B cell (primary cell): Measurements from ENCODE around the gene ABTB2. TPM values are rescaled to one million over a fixed set of nuclear protein-coding genes. Genes with fewer than 3 reads are reported as not detected.
"Not testable (repeated sequence)": the region's sequence is repeated elsewhere in the genome, so short reads cannot be mapped to it uniquely, and the experiment has no call there.

ENCODE experiments used
- ATAC-seq: fragments of 200-7000 bp; cut with Tn5 transposase; one replicate; pipeline ENCODE4 v1.10.0; 2021; ENCODE audit warnings: low read depth, mild to moderate bottlenecking, moderate number of reproducible peaks, moderate library complexity
- CTCF ChIA-PET: fragments of 350-600 bp; sonication (Branson Sonifier 250); formaldehyde crosslinking; loops from one replicate; lab custom pipeline; 2021; ENCODE audit warnings: antibody characterized with exemption, inconsistent platforms; lab: Charles Lee
- POLR2A ChIA-PET: fragments of 350-600 bp; sonication (Branson Sonifier 250); formaldehyde crosslinking; loops from one replicate; lab custom pipeline; 2021; ENCODE audit warnings: antibody characterized with exemption; lab: Charles Lee
- DNase-seq: peaks from one replicate; pipeline ENCODE4 v3.0.0; 2013
- H2AFZ ChIP-seq: 2 replicates; pipeline ENCODE4 v1.6.1; 2012; ENCODE audit warnings: mild to moderate bottlenecking, low read depth, low read length; ENCODE audit not compliant: insufficient read depth, poor library complexity, severe bottlenecking
- H3K27ac ChIP-seq, 2 donors: 1 replicate in 1 of 2; 2 replicates in 1 of 2; pipeline ENCODE4 v1.5.1; 2012 to 2013; ENCODE audit warnings: low read length in 2 of 2, mild to moderate bottlenecking in 2 of 2, moderate library complexity in 1 of 2
- H3K27me3 ChIP-seq, 4 experiments: fragments of 200-600 bp in 1 of 4; sonication (generic) in 1 of 4; replicated peaks in 1 of 4; 1 replicate in 2 of 4; 2 replicates in 2 of 4; pipeline versions ENCODE4 v1.6.1 to v1.7.0; 2013 to 2016; ENCODE audit warnings: low read length in 3 of 4, mild to moderate bottlenecking in 2 of 4, mixed read lengths in 1 of 4, moderate library complexity in 1 of 4; ENCODE audit not compliant: insufficient read depth in 4 of 4, control insufficient read depth in 3 of 4; ENCODE audit errors: control extremely low read depth in 1 of 4
- H3K36me3 ChIP-seq, 2 experiments: replicated peaks in 1 of 2; 1 replicate in 1 of 2; 2 replicates in 1 of 2; pipeline versions ENCODE4 v1.6.1 to v1.7.1; 2013; ENCODE audit warnings: low read length in 1 of 2; ENCODE audit not compliant: insufficient read depth in 2 of 2, control insufficient read depth in 1 of 2; ENCODE audit errors: control extremely low read depth in 1 of 2, extremely low read depth in 1 of 2
- H3K4me1 ChIP-seq, 2 donors: fragments of 200-600 bp in 1 of 2; sonication (generic) in 1 of 2; 1 replicate in 1 of 2; 2 replicates in 1 of 2; pipeline versions ENCODE4 v1.5.1 to v1.6.1; 2013 to 2017; ENCODE audit warnings: low read length in 2 of 2; ENCODE audit not compliant: control insufficient read depth in 2 of 2, insufficient read depth in 2 of 2
- H3K4me2 ChIP-seq: replicated peaks from 2 replicates; pipeline ENCODE3; 2012; ENCODE audit warnings: mild to moderate bottlenecking, low read depth, low read length; ENCODE audit not compliant: poor library complexity, severe bottlenecking
- H3K4me3 ChIP-seq, 5 experiments: fragments of 200-600 bp in 1 of 5; sonication (generic) in 1 of 5; 1 replicate in 3 of 5; 2 replicates in 2 of 5; pipeline versions ENCODE4 v1.5.1 to v1.7.0; 2011 to 2016; ENCODE audit warnings: low read length in 4 of 5, mild to moderate bottlenecking in 4 of 5, low read depth in 2 of 5, control low read depth in 1 of 5, moderate library complexity in 1 of 5; ENCODE audit not compliant: insufficient read depth in 1 of 5; ENCODE audit errors: control extremely low read depth in 1 of 5, extremely low read depth in 1 of 5
- H3K79me2 ChIP-seq: fragments of 200-600 bp; sonication (generic); one replicate; pipeline ENCODE4 v1.6.0; 2016; ENCODE audit warnings: low read length; ENCODE audit not compliant: control insufficient read depth, insufficient read depth
- H3K9ac ChIP-seq: fragments of 200-600 bp; sonication (generic); 2 replicates; pipeline ENCODE4 v1.6.1; 2017; ENCODE audit warnings: mild to moderate bottlenecking, low read length, moderate library complexity
- H3K9me3 ChIP-seq, 3 donors: one replicate each; pipeline versions ENCODE4 v1.6.1 to v1.7.1; 2013; ENCODE audit warnings: low read length in 2 of 3; ENCODE audit not compliant: control insufficient read depth in 2 of 3, insufficient read depth in 1 of 3; ENCODE audit errors: control extremely low read depth in 1 of 3
- H4K20me1 ChIP-seq: 2 replicates; pipeline ENCODE4 v1.6.0; 2012; ENCODE audit warnings: mild to moderate bottlenecking, low read length; ENCODE audit not compliant: insufficient read depth, control insufficient read depth, poor library complexity, severe bottlenecking
- H3K27ac Mint-ChIP-seq: one replicate; pipeline ENCODE4 v1.8.0; 2021; ENCODE audit warnings: mixed read lengths
- H3K27me3 Mint-ChIP-seq: one replicate; pipeline ENCODE4 v1.8.0; 2021; ENCODE audit warnings: mixed read lengths
- H3K4me1 Mint-ChIP-seq: one replicate; pipeline ENCODE4 v1.8.0; 2021; ENCODE audit warnings: mixed read lengths
- H3K4me3 Mint-ChIP-seq: one replicate; pipeline ENCODE4 v1.8.0; 2021; ENCODE audit warnings: mixed read lengths
- H3K9me3 Mint-ChIP-seq: one replicate; pipeline ENCODE4 v1.8.0; 2022; ENCODE audit warnings: mixed read lengths; ENCODE audit not compliant: insufficient read depth
- CTCF ChIP-seq: fragments of 200-600 bp; IDR thresholded peaks from one replicate; pipeline ENCODE4 v1.8.0; 2022; ENCODE audit warnings: antibody characterized with exemption, mild to moderate bottlenecking
- EZH2 ChIP-seq: IDR thresholded peaks from 2 replicates; pipeline ENCODE4 v1.6.1; 2012; ENCODE audit warnings: borderline replicate concordance, low read depth, mild to moderate bottlenecking, moderate library complexity, low read length; ENCODE audit not compliant: insufficient read depth, poor library complexity, severe bottlenecking
- WGBS: methylation state at CpG from one replicate; pipeline ENCODE4 v1.1.5; 2013; ENCODE audit warnings: missing lambda C conversion rate; ENCODE audit not compliant: insufficient coverage; 5-methylcytosine and 5-hydroxymethylcytosine counted together
- intact Hi-C: fragments of 100-400 bp; cut with micrococcal nuclease; formaldehyde crosslinking; loops from one replicate; pipeline ENCODE4 v1.10.0; 2022
- polyA plus RNA-seq: library from polyadenylated mRNA; depleted of rRNA; stranded (reverse); fragments of >200 nt; gene quantifications from 2 replicates; pipeline ENCODE4 v1.2.3, GENCODE V29; 2012
- total RNA-seq, 2 donors: library from RNA; stranded (reverse); fragments of 120-200 nt in 1 of 2; gene quantifications; 1 replicate in 1 of 2; 2 replicates in 1 of 2; pipeline versions ENCODE4 v1.2.3 to v1.2.4, GENCODE V29; 2013 to 2022

ABTB2 gene
- total and polyA plus RNA-seq, 2 donors (not counting 1 experiment from before 2014, with no cell fraction given), result 0.30 to 5.9 TPM

- Histone ChIP-seq H4K20me1 (no peaks in the 10 kb centered on the region), H3K9ac (no peak overlapping the region), H3K4me1 (no peaks in the 10 kb centered on the region), H3K27me3 (no peaks in the 10 kb centered on the region), H3K4me3 (no peak overlapping the region), H3K36me3 (no peaks in the 10 kb centered on the region), H3K27ac (no peak overlapping the region), H3K4me2 (no peak overlapping the region), H3K79me2 (no peaks in the 10 kb centered on the region), H2AFZ (no peak overlapping the region), H3K9me3 (no peaks in the 10 kb centered on the region)
- no peaks in the 10 kb centered on the region for H3K4me1 Mint-ChIP-seq
- TF ChIP-seq CTCF, result no peak
- no peak for TF ChIP-seq EZH2
- POLR2A ChIA-PET, result no interaction called here
- CTCF ChIA-PET, result interaction anchor here (1.3 to 1.5 kb wide), 2 partner anchors 8 to 9 kb away, joined by 3 to 8 read pairs; no protein-coding TSS in a partner anchor
- WGBS, result 98% methylated on average over 4 of the region's 8 CpGs
- no peaks in the 10 kb centered on the region for H3K9me3 Mint-ChIP-seq
- intact Hi-C loops, result no loop called here
- ATAC-seq (no peak), DNase-seq (no peak)
- H3K27ac Mint-ChIP-seq, result no peak overlapping the region
- H3K27me3 Mint-ChIP-seq, result no peaks in the 10 kb centered on the region
- H3K4me3 Mint-ChIP-seq, result no peak overlapping the region
Observed at GRCh38 chr11:34181856-34182405, 175.9 kb downstream of the ABTB2 start.

- 58% methylated on average over 5 of the region's 5 CpGs for WGBS
- Histone ChIP-seq H3K4me1 (no peaks in the 10 kb centered on the region), H4K20me1 (no peaks in the 10 kb centered on the region), H3K9me3 (no peaks in the 10 kb centered on the region), H3K27ac (no peak overlapping the region), H3K79me2 (no peaks in the 10 kb centered on the region), H2AFZ (no peak overlapping the region), H3K4me2 (no peak overlapping the region), H3K4me3 (no peak overlapping the region), H3K36me3 (no peaks in the 10 kb centered on the region), H3K27me3 (no peaks in the 10 kb centered on the region), H3K9ac (no peak overlapping the region)
- intact Hi-C loops, result no loop called here
- DNase-seq (no peak), ATAC-seq (no peak)
- Mint-ChIP-seq H3K4me3 (no peak overlapping the region), H3K9me3 (no peaks in the 10 kb centered on the region), H3K27ac (no peak overlapping the region), H3K27me3 (no peaks in the 10 kb centered on the region), H3K4me1 (no peaks in the 10 kb centered on the region)
- POLR2A ChIA-PET, result no interaction called here
- TF ChIP-seq EZH2, result no peak
- TF ChIP-seq CTCF, result no peak
- CTCF ChIA-PET, result interaction anchor here (1.5 kb wide), 1 partner anchor 9 kb away, joined by 3 read pairs; no protein-coding TSS in a partner anchor
Observed at GRCh38 chr11:34181251-34181650, 176.6 kb downstream of the ABTB2 start.

GRCh38 chr11:34180814-34181165 lies 177.0 kb downstream of the ABTB2 start:
- ATAC-seq, H3K4me1 ChIP-seq, H3K27ac ChIP-seq, H3K9me3 Mint-ChIP-seq, H3K27me3 ChIP-seq, H2AFZ ChIP-seq, H3K27me3 Mint-ChIP-seq, intact Hi-C loops, H3K79me2 ChIP-seq, H3K9me3 ChIP-seq, H3K36me3 ChIP-seq, DNase-seq, H3K4me1 Mint-ChIP-seq, H3K4me3 Mint-ChIP-seq, H3K27ac Mint-ChIP-seq, H3K9ac ChIP-seq, H3K4me3 ChIP-seq, H4K20me1 ChIP-seq, POLR2A ChIA-PET, H3K4me2 ChIP-seq: not testable (repeated sequence)
- WGBS, result 78% methylated on average over 5 of the region's 5 CpGs
- CTCF ChIA-PET, result interaction anchor here (1.5 kb wide), 1 partner anchor 8 kb away, joined by 3 read pairs; no protein-coding TSS in a partner anchor
